DMS114 treated with DMSO at 0.1 percent for 48 hours (cell line): ENCODE measurements around the gene COMP.
"Not testable (repeated sequence)": the region's sequence is repeated elsewhere in the genome, so short reads cannot be mapped to it uniquely, and the experiment has no call there.

Experiments
- DNase-seq: peaks from one replicate; lab custom pipeline; 2025; ENCODE audit not compliant: unreplicated experiment; lab: John Stamatoyannopoulos, UW

COMP gene

DNA sequence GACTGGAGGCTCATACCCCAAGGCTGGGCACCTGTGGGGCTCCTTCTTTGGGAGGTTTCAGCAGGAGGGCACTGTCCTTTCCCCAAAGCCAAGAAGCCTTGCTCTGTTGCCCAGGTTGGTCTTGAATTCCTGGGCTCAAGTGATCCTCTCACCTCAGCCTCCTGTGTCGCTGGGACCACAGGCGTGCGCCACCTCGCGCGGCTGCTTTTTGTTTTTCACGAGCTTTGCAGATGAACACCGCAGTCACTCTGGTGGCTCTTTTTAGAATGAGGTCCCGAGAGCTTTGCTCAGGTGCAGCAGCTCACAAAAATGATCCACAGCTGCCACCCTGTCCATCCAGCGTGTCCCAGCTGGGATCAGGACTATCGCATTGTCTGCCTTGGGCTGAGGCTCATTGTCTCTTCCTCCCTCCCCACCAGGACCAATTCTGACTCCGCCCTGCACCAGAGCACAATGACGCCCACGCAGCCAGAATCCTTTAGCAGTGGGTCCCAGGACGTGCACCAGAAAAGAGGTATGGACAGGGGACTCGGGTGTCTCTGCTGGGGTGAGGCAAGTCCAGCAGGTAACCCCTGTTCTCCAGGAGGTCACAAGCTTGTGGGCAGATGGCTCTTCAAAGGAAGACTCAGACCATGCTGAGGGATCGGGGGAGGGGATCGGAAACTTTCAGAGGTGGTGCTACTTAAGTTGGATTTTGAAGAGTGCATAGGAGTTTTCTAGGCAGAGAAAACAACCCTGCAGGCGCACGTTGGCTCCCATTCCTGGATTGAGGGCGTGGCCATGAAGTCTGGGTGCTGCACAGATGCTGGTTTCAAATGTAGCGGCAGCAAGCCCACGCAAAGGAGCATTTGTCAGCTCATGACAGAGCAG is 41.5 kb downstream of the COMP start:
- DNase-seq, result no peak

DNA sequence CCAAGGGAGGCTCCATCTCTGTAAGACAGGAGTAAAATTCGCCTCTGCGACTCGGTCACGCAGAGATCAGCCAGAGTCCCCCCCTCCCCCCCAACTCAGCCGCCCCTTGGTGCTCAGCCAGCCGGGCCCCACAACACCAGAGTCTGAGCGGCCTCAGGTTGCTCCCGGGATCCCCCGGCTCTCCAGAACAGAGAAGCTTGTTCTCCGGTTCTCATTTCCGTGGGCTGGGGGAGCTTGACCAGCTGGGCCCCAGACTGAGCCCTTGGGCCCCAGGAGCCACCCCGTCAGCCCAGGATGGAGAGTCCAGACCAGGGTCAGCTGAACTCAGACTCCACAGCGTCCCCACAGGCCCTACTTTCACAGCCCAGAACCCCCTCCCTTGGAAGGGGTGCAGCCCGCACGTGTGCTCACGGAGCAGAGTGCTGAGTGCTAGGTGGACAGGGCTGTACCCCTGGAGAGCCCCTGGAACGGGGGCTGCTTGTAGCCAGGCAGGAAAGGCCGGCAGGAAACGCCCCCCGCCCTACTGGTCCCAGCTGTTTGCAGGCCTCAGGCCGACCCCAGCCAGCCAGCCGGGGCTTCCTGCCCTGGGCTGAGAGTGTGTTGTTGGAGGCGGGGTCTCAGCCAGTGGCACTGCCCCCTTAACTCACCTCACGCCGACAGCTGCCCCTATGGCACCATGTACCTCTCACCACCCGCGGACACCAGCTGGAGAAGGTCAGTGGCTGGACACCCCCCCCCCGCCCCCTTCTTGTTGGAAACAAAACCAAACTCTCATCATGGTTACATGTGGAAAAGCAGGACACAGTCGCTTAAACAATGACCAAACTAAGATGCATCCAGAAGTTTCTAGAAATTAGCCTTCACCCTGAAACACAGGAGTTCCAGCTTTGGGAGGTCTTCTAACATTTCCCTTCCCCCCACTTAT is 44.4 kb downstream of the COMP start:
- DNase-seq, result no peak

DNA sequence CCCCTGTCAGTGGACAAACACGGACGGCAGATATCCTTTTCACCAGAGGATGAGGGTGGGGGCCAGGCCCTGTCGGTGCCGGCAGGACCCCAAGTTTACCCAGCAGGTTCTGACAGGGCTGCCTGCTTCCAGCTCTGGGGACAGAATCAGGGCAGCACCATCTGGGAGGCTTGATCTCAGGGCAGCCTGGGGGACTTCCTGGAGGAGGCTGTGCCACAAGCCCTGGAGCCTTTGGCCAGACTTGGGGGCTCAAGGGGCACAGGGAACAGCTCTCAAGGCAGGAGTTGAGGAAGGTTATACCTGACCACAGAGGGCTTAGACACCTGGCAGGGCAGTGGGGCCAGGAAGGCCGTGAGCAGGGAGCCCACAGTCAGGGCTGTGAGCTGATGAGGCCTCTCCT is 45.2 kb downstream of the COMP start:
- no peak for DNase-seq

DNA sequence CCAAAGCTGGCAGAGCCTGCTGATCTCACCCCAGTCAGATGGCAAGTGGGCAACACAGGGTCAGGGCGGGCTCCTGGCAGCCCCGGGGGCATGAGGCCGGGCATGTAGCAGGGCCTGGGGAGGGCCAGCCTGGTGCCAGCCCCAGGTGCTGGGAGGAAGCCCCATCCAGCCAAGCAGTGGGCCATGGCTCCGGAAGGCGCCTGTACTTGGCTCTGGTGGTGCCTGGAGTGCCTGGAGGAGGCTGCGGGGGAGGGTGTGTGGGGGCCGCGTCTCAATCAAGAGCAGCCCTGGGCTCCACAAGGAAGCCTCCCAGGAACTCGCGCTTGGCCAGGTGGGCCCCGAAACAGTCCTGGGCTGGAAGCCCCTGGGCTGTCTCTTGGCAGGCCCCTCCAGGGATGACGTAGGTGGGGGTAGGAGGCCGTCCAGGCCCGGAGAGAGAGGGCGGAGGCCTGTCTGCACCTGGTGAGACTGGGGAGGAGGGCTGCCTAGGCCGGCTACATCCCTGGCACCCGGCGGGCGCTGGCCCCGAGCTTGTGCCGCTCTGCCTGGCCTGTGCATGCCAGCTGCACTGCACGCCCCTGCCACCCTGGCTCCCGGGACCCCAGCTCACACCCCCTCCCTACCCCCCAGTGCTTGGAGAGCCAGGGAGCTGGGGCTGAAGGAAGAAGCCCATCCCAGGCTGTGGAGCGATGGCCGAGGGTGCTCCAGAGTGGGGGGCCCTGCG is 45.9 kb downstream of the COMP start:
- no peak for DNase-seq

- DNase-seq, result no peak
Measured at GRCh38 chr19:18743784-18744418, 47.2 kb downstream of the COMP start.

- DNase-seq, result no peak
Measured at GRCh38 chr19:18742838-18743783, 48.0 kb downstream of the COMP start.

DNA sequence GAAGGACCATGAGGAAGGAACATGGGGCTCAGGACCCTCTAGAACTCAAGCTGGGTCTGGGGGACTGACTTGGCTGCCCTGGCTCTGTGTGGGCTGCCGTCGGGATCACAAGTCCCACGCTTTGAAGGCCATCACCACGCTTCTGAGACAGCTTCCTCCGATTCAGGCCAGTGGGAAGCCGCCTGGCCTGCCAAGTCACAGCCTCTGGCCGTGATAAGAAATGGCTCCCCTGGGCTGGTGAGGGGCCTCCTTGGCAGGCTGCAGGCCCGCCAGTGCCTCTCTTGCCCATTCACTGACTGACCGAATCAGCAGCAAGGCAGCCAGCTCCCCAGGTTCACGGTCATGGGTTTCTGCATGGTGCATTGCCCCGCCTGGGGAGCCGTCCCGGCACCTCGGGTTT is 48.8 kb downstream of the COMP start:
- no peak for DNase-seq

DNA sequence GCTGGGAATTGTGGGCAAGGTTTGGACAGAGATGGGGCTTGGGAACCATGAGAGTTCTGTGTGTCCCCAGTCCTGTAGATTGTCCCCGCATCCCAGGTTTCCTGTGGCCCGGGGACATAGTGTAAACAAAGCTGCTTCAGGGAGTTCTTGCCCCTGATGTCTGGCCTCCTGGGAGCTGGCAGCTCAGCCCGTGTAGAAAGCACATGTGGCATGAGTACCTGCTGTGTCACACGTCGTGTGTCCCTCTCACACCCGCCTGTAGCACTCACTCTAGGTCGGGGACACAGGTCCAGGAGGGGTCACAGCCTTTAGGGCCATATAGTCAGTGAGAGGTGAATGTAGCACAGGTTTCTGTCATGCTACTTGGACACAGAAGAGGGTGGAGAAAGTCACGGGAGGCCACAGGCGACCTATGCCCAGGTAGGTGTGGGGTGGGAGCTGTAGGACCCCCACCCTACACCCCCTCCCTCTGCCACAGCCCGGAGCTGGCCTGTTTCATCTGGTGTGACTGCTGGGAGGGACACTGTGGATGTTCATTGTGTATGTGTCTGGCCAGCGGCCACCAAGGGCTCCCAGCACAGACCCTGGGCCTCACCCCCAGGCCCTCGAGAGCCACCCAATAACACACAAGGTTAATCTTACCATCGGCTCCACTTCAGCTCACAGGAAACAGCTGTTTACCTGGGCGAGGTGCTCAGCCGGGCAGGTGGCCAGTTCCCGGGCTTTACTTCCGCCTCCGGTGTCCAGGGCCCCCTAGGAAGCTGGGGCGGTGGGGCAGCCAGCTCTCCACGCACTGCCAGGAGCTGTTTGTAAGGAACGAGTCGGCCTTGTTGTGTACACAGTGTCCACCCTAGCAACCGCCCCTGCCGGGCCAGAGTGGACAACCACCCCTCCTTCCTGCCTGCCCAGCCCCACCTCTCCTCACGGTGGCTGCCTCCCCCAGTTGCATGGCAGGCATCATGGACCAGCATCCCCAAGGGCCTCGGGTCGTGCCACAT is 49.7 kb downstream of the COMP start:
- DNase-seq, result no peak

- DNase-seq, result no peak
Measured at GRCh38 chr19:18738961-18739690, 52.0 kb downstream of the COMP start.

- no peak for DNase-seq
Measured at GRCh38 chr19:18737954-18738351, 53.2 kb downstream of the COMP start.

- no peak for DNase-seq
Measured at GRCh38 chr19:18737337-18737953, 53.7 kb downstream of the COMP start.

DNA sequence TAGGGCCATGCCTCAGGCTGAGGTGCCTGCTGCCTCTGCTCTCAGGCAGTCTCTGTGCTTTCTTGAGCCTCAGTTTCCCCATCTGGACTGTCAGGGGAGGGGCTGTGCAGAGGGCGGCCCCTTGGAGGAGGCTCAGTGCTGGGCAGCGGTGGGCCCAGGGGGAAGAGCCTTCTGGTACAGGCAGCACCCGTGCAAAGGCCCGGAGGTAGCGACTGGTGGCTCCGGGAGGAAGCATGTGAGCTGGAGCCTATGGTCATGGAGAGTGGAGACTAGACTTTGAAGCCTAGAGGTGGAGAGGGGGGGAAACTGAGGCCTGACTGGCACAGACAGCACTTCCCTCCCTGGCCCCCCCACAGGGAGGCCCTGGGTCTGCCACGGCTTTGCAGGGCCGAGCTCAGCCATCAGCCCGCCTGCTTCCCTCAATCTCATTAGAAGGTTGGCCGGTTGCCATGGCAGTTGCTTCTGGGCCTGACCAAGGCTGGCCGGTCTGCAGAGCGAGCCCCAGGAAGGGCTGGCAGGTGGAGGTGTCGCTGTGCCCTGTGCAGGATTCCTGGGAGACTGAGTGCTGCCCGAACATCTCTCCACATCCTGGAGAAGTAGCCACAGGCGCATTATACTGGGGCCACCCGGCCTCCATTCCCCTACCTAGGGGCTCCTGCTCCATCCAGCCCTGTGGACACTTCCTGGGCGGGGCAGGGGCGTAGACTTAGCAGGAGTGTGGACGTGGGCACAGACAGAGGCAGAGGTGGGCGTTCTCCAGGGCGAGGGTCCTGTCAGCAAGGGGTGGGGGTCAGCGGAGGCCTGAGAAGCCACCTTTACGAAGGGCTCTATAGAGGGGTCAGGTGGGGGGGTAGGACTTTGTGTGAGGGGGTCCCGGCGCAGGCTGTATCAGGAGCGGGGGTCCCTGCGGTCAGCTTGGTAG is 54.4 kb downstream of the COMP start:
- no peak for DNase-seq

GRCh38 chr19:18735752-18736151 is 55.4 kb downstream of the COMP start:
- DNase-seq, result no peak

GRCh38 chr19:18735324-18735723 is 55.8 kb downstream of the COMP start:
- no peak for DNase-seq

DNA sequence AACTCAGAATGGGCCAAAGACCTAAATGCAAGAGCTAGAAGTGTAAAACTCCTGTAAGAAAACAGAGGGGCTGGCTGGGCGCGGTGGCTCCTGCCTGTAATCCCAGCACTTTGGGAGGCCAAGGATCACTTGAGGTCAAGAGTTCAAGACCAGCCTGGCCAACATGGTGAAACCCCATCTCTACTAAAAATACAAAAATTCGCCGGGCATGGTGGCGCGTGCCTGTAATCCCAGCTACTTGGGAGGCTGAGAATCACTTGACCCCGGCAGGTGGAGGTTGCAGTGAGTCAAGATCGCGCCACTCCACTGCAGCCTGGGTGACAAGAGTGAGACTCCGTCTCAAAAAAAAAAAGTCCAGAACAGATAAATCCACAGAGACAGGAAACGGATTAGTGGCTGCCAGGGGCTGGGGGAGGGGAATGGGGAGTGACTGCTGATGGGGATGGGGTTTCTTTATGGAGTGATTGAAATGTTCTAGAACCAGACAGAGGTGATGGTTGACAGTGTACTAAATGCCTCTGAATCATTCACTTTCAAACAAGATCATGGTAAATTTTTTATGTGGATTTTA is 57.3 kb downstream of the COMP start:
- not testable (repeated sequence) for DNase-seq

GRCh38 chr19:18733196-18733647 is 57.9 kb downstream of the COMP start:
- DNase-seq, result no peak
